GM23338 (cell line): ENCODE results near the gene SNX22. TPM values are rescaled to one million over a fixed set of nuclear protein-coding genes. Genes with fewer than 3 reads are reported as not detected.
A peak's percentile ranks its signal among the peaks of the same experiment; 100 is the strongest.

Experiments
- ATAC-seq: fragments of 200-7000 bp; cut with Tn5 transposase; 3 replicates; pipeline ENCODE4 v1.9.1; 2020
- DNase-seq: peaks from one replicate; pipeline ENCODE4 v3.0.0-alpha.2; 2015; ENCODE audit warnings: low spot score
- H2AFZ ChIP-seq: fragments of 200-600 bp; sonication (generic); 2 replicates; pipeline ENCODE4 v1.8.0; 2016; ENCODE audit warnings: antibody characterized with exemption, mild to moderate bottlenecking, moderate library complexity
- H3F3A ChIP-seq: fragments of 200-600 bp; sonication (generic); replicated peaks from 2 replicates; pipeline ENCODE4 v1.8.0; 2017; ENCODE audit warnings: antibody characterized with exemption, mixed run types, low read depth
- H3K27ac ChIP-seq: fragments of 200-600 bp; sonication (generic); 2 replicates; pipeline ENCODE4 v1.6.1; 2016; ENCODE audit warnings: low read depth
- H3K27me3 ChIP-seq: fragments of 200-600 bp; sonication (generic); 2 replicates; pipeline ENCODE4 v1.8.0; 2016; ENCODE audit warnings: mild to moderate bottlenecking, mixed run types, moderate library complexity; ENCODE audit not compliant: insufficient read depth
- H3K36me3 ChIP-seq: fragments of 200-600 bp; sonication (generic); 2 replicates; pipeline ENCODE4 v1.8.0; 2016; ENCODE audit warnings: mild to moderate bottlenecking; ENCODE audit not compliant: insufficient read depth
- H3K4me1 ChIP-seq: fragments of 200-600 bp; sonication (generic); 2 replicates; pipeline ENCODE4 v1.8.0; 2016; ENCODE audit warnings: mild to moderate bottlenecking, moderate library complexity; ENCODE audit not compliant: insufficient read depth
- H3K4me2 ChIP-seq: fragments of 200-600 bp; sonication (generic); 2 replicates; pipeline ENCODE4 v1.7.1; 2017; ENCODE audit warnings: mixed run types
- H3K4me3 ChIP-seq: fragments of 200-600 bp; sonication (generic); 2 replicates; pipeline ENCODE4 v1.6.1; 2016; ENCODE audit warnings: mixed run types
- H3K79me2 ChIP-seq: fragments of 200-600 bp; sonication (generic); replicated peaks from 2 replicates; pipeline ENCODE4 v1.8.0; 2017; ENCODE audit warnings: mild to moderate bottlenecking; ENCODE audit not compliant: insufficient read depth
- H3K9me2 ChIP-seq: fragments of 200-600 bp; sonication (generic); 2 replicates; pipeline ENCODE4 v1.8.0; 2017; ENCODE audit not compliant: insufficient read depth
- H4K20me1 ChIP-seq: fragments of 200-600 bp; sonication (generic); replicated peaks from 2 replicates; pipeline ENCODE4 v1.8.0; 2017; ENCODE audit warnings: mild to moderate bottlenecking; ENCODE audit not compliant: insufficient read depth
- H3K27ac Mint-ChIP-seq: 2 replicates; pipeline ENCODE4 v1.8.0; 2020; ENCODE audit warnings: inconsistent platforms, mild to moderate bottlenecking, moderate library complexity, mixed read lengths
- H3K27me3 Mint-ChIP-seq: 3 replicates; pipeline ENCODE4 v1.8.0; 2022; ENCODE audit warnings: low read depth, mild to moderate bottlenecking, moderate library complexity, mixed read lengths, inconsistent platforms; ENCODE audit not compliant: insufficient read depth, poor library complexity
- H3K36me3 Mint-ChIP-seq: 3 replicates; pipeline ENCODE4 v1.8.0; 2021; ENCODE audit warnings: low read depth, mild to moderate bottlenecking, inconsistent platforms, moderate library complexity, mixed read lengths
- H3K4me1 Mint-ChIP-seq: 3 replicates; pipeline ENCODE4 v1.8.0; 2020; ENCODE audit warnings: mild to moderate bottlenecking, inconsistent platforms, mixed read lengths
- H3K4me3 Mint-ChIP-seq: 3 replicates; pipeline ENCODE4 v1.8.0; 2021; ENCODE audit warnings: moderate library complexity, mild to moderate bottlenecking, inconsistent platforms, mixed read lengths
- H3K9me3 Mint-ChIP-seq: 3 replicates; pipeline ENCODE4 v1.8.0; 2020; ENCODE audit warnings: moderate library complexity, mild to moderate bottlenecking, inconsistent platforms, mixed read lengths
- EZH2phosphoT487 ChIP-seq: fragments of 200-600 bp; sonication (generic); IDR thresholded peaks from one replicate; pipeline ENCODE4 v1.8.1; 2018; ENCODE audit warnings: antibody characterized with exemption; ENCODE audit not compliant: unreplicated experiment
- JUNB ChIP-seq: IDR thresholded peaks from one replicate; pipeline ENCODE4 v1.6.1; 2016; ENCODE audit warnings: antibody characterized with exemption; ENCODE audit not compliant: unreplicated experiment
- NANOG ChIP-seq: IDR thresholded peaks from 2 replicates; pipeline ENCODE4 v1.6.1; 2016; ENCODE audit warnings: antibody characterized with exemption, borderline replicate concordance
- POLR2AphosphoS5 ChIP-seq: IDR thresholded peaks from 2 replicates; pipeline ENCODE4 v1.6.1; 2016; ENCODE audit warnings: antibody characterized with exemption, low read depth
- polyA plus RNA-seq: library from polyadenylated mRNA; unstranded; fragments of >200 nt; fragmentation: Nextera tagmentation; extraction: Ambion mirVana; gene quantifications from 2 replicates; pipeline ENCODE4 v1.2.1, GENCODE V29; 2016
- total RNA-seq: library from RNA; depleted of rRNA; stranded (reverse); fragments of >200 nt; shearing (Covaris generic); gene quantifications from 2 replicates; pipeline ENCODE4 v1.2.3, GENCODE V29; 2014
- TF ChIP-seq, protein P1 (sequence below): fragments of 250-450 bp; sonication (Bioruptor Pico); IDR thresholded peaks from 2 replicates; pipeline ENCODE4 v1.5.0; 2020; ENCODE audit warnings: mild to moderate bottlenecking, moderate library complexity
- TF ChIP-seq, protein P2 (sequence below), 2 experiments: fragments of 200-600 bp in 1 of 2; sonication (generic) in 1 of 2; conservative IDR thresholded peaks; 2 replicates each; pipeline versions ENCODE4 v1.5.1 to v1.6.1; 2016 to 2017; ENCODE audit warnings: antibody characterized with exemption in 2 of 2, low read depth in 2 of 2, mild to moderate bottlenecking in 2 of 2, moderate library complexity in 1 of 2
- TF ChIP-seq, protein P3 (sequence below): IDR thresholded peaks from one replicate; pipeline ENCODE4 v1.6.1; 2018; ENCODE audit warnings: antibody characterized with exemption; ENCODE audit not compliant: unreplicated experiment

SNX22 gene
- total and polyA plus RNA-seq, 2 experiments from 2014 or later = 3.7 to 5.7 TPM

- TF ChIP-seq, protein P1, sequence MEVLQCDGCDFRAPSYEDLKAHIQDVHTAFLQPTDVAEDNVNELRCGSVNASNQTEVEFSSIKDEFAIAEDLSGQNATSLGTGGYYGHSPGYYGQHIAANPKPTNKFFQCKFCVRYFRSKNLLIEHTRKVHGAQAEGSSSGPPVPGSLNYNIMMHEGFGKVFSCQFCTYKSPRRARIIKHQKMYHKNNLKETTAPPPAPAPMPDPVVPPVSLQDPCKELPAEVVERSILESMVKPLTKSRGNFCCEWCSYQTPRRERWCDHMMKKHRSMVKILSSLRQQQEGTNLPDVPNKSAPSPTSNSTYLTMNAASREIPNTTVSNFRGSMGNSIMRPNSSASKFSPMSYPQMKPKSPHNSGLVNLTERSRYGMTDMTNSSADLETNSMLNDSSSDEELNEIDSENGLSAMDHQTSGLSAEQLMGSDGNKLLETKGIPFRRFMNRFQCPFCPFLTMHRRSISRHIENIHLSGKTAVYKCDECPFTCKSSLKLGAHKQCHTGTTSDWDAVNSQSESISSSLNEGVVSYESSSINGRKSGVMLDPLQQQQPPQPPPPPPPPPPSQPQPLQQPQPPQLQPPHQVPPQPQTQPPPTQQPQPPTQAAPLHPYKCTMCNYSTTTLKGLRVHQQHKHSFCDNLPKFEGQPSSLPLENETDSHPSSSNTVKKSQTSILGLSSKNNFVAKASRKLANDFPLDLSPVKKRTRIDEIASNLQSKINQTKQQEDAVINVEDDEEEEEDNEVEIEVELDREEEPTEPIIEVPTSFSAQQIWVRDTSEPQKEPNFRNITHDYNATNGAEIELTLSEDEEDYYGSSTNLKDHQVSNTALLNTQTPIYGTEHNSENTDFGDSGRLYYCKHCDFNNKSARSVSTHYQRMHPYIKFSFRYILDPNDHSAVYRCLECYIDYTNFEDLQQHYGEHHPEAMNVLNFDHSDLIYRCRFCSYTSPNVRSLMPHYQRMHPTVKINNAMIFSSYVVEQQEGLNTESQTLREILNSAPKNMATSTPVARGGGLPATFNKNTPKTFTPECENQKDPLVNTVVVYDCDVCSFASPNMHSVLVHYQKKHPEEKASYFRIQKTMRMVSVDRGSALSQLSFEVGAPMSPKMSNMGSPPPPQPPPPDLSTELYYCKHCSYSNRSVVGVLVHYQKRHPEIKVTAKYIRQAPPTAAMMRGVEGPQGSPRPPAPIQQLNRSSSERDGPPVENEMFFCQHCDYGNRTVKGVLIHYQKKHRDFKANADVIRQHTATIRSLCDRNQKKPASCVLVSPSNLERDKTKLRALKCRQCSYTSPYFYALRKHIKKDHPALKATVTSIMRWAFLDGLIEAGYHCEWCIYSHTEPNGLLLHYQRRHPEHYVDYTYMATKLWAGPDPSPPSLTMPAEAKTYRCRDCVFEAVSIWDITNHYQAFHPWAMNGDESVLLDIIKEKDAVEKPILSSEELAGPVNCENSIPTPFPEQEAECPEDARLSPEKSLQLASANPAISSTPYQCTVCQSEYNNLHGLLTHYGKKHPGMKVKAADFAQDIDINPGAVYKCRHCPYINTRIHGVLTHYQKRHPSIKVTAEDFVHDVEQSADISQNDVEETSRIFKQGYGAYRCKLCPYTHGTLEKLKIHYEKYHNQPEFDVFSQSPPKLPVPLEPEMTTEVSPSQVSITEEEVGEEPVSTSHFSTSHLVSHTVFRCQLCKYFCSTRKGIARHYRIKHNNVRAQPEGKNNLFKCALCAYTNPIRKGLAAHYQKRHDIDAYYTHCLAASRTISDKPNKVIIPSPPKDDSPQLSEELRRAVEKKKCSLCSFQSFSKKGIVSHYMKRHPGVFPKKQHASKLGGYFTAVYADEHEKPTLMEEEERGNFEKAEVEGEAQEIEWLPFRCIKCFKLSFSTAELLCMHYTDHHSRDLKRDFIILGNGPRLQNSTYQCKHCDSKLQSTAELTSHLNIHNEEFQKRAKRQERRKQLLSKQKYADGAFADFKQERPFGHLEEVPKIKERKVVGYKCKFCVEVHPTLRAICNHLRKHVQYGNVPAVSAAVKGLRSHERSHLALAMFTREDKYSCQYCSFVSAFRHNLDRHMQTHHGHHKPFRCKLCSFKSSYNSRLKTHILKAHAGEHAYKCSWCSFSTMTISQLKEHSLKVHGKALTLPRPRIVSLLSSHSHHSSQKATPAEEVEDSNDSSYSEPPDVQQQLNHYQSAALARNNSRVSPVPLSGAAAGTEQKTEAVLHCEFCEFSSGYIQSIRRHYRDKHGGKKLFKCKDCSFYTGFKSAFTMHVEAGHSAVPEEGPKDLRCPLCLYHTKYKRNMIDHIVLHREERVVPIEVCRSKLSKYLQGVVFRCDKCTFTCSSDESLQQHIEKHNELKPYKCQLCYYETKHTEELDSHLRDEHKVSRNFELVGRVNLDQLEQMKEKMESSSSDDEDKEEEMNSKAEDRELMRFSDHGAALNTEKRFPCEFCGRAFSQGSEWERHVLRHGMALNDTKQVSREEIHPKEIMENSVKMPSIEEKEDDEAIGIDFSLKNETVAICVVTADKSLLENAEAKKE (CRISPR knock-in tag) = no peak
- TF ChIP-seq EZH2phosphoT487 = no peak
- TF ChIP-seq NANOG = no peak
- TF ChIP-seq, protein P2, sequence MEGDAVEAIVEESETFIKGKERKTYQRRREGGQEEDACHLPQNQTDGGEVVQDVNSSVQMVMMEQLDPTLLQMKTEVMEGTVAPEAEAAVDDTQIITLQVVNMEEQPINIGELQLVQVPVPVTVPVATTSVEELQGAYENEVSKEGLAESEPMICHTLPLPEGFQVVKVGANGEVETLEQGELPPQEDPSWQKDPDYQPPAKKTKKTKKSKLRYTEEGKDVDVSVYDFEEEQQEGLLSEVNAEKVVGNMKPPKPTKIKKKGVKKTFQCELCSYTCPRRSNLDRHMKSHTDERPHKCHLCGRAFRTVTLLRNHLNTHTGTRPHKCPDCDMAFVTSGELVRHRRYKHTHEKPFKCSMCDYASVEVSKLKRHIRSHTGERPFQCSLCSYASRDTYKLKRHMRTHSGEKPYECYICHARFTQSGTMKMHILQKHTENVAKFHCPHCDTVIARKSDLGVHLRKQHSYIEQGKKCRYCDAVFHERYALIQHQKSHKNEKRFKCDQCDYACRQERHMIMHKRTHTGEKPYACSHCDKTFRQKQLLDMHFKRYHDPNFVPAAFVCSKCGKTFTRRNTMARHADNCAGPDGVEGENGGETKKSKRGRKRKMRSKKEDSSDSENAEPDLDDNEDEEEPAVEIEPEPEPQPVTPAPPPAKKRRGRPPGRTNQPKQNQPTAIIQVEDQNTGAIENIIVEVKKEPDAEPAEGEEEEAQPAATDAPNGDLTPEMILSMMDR (conservative IDR thresholded peaks at IDR 0.05; ENCODE audit: low read depth in 2 of 2) = no peak
Observed at GRCh38 chr15:64166102-64166890, 14.8 kb downstream of the SNX22 start (continued).

DNA sequence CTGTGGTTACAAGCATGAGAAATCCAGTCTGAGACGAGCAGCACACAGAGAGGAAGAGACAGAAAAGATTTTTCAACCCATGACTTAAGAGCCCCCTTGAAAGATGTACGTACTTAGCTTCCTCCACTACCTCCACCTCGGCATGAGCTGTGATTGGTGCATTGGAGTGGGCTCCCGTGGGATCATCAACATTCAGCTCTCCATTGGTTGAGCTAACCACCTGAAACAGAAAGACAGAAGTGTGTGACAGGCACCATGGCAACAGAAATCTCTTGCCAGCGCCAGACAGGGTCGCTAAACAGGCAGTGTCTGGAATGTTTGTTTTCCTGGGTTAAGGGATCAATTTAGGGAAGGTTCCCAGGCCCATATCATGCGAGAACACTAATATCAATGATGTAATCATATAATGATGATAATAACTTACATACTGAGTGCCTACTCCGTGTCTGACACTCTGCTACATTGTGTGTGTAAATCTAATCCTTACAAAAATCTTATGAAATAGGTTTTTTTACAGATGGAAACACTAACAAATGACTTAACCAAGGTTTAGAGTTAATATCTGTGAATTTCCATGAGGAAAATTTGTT is 28.8 kb downstream of the SNX22 start:
- Mint-ChIP-seq H3K4me1 (no peaks in the 10 kb centered on the region), H3K27ac (no peak overlapping the region), H3K36me3 (peaks cover 2% of the 10 kb centered on the region; the same call in 1 of the 3 replicates), H3K4me3 (no peak overlapping the region), H3K9me3 (no peaks in the 10 kb centered on the region), H3K27me3 (no peaks in the 10 kb centered on the region)
- no peaks in the 10 kb centered on the region for H3K79me2 ChIP-seq
- H3K36me3 ChIP-seq = no peaks in the 10 kb centered on the region
- no peaks in the 10 kb centered on the region for H3F3A ChIP-seq
- H3K4me1 ChIP-seq = no peaks in the 10 kb centered on the region
- no peaks in the 10 kb centered on the region; the same call in 1 of the 2 replicates for H4K20me1 ChIP-seq
- no peak; the same call in 1 of the 3 replicates for ATAC-seq
- H3K27me3 ChIP-seq = no peaks in the 10 kb centered on the region
- no peak overlapping the region for H3K27ac ChIP-seq
- DNase-seq = peak; percentile 52
- H3K4me2 ChIP-seq = no peak overlapping the region
- no peaks in the 10 kb centered on the region for H3K9me2 ChIP-seq
- H3K4me3 ChIP-seq = no peak overlapping the region
- H2AFZ ChIP-seq = no peak overlapping the region
- TF ChIP-seq JUNB = no peak
- no peak for TF ChIP-seq EZH2phosphoT487
- no peak for TF ChIP-seq NANOG
- TF ChIP-seq, protein P2 (conservative IDR thresholded peaks at IDR 0.05; ENCODE audit: low read depth in 2 of 2) = no peak
- TF ChIP-seq, protein P3, sequence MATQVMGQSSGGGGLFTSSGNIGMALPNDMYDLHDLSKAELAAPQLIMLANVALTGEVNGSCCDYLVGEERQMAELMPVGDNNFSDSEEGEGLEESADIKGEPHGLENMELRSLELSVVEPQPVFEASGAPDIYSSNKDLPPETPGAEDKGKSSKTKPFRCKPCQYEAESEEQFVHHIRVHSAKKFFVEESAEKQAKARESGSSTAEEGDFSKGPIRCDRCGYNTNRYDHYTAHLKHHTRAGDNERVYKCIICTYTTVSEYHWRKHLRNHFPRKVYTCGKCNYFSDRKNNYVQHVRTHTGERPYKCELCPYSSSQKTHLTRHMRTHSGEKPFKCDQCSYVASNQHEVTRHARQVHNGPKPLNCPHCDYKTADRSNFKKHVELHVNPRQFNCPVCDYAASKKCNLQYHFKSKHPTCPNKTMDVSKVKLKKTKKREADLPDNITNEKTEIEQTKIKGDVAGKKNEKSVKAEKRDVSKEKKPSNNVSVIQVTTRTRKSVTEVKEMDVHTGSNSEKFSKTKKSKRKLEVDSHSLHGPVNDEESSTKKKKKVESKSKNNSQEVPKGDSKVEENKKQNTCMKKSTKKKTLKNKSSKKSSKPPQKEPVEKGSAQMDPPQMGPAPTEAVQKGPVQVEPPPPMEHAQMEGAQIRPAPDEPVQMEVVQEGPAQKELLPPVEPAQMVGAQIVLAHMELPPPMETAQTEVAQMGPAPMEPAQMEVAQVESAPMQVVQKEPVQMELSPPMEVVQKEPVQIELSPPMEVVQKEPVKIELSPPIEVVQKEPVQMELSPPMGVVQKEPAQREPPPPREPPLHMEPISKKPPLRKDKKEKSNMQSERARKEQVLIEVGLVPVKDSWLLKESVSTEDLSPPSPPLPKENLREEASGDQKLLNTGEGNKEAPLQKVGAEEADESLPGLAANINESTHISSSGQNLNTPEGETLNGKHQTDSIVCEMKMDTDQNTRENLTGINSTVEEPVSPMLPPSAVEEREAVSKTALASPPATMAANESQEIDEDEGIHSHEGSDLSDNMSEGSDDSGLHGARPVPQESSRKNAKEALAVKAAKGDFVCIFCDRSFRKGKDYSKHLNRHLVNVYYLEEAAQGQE = no peak
- TF ChIP-seq POLR2AphosphoS5 = no peak
